ENCODE measurements around the gene ASRGL1.
"Not testable (repeated sequence)": the region's sequence is repeated elsewhere in the genome, so short reads cannot be mapped to it uniquely, and the experiment has no call there.

ASRGL1 gene

DNA sequence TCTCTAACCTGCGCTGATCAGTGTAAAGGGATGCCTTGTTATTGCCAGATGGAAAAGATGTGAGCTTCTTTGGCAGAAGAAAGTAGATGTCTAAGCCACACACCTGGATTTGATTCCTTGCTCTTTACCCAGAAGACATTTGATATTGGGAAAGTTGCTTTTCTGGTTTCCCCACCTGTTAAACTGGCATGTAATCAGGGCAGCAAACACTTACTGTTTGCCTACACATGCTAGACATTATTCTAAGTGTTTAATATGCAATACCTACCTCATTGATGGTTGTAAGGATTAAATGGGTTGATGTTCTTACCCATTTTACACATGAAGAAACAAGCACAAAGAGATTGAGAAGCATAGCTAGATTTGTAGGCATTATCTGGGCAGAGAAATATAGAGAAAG, 16.6 kb downstream of the ASRGL1 start:
- DNase-seq, result no peak

DNA sequence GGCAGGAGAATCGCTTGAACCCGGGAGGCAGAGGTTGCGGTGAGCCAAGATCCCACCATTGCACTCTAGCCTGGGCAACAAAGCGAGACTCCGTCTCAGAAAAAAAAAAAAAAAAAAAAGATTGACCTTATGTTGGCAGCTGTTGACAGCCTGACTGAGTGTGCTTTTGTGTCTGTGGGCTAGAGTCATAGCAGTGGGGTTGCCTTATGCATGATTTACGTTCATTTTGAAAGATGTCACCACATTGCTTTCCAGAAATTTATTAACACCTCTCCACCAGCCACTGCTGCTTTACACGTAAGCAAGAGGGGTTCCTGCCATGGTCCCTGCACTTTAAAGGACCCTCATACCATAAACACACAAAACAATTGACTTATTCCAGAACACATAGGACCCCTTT, 21.0 kb downstream of the ASRGL1 start:
- DNase-seq, result no peak

DNA sequence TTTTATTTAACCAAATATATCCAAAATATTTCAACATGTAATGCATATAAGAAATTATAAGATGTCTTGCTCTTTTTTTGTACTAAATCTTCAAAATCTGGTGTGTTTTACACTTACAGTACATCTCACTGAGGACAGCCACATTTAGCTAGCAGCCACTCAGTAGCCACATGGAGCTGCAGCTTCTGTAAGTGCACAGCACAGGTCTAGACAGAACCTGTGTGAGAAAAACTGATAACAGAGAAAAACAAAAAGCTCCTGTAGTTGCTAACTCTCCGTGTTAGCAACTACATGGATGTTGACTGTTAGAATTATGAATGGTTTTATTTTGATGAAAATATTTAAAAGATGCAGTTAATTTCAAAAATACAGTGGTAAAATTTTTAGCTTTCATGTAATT, 22.2 kb downstream of the ASRGL1 start:
- DNase-seq, result no peak

DNA sequence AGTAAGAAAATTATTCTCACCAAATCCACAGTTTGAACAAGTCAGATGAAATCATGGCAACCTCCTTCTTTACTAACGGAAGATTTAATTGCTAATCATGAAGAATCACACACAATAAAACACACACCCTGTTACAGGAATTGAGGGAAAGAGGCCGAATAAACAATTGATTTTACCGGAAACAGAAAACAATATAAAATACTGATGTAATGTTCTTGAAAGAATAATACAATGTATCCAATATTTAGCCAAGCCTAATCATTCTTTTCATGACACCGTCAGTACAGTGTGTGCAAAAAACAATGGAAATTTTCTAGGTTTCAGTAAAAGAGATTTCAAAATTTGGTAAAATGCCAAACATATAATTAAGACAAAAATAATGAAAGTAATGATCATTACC, 23.4 kb downstream of the ASRGL1 start:
- no peak for DNase-seq

DNA sequence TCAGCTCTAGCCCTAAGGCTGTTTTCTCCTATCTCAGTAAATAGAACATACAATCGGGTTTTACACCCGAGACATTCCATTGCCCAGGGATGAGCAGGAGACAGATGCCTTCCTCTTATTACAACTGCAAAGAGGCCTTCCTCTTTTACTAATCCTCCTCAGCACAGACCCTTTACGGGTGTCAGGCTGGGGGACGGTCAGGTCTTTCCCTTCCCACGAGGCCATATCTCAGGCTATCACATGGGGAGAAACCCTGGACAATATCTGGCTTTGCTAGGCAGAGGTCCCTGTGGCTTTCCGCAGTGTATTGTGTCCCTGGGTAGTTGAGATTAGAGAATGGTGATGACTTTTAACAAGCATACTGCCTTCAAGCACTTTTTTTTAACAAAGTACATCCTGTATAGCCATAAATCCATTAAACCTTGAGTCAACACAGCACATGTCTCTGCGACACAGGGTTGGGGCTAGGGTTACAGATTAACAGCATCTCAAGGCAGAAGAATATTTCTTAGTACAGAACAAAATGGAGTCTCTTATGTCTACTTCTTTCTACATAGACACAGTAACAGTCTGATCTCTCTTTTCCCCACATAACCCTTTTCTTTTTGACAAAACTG, 31.7 kb downstream of the ASRGL1 start:
- not testable (repeated sequence) for DNase-seq

DNA sequence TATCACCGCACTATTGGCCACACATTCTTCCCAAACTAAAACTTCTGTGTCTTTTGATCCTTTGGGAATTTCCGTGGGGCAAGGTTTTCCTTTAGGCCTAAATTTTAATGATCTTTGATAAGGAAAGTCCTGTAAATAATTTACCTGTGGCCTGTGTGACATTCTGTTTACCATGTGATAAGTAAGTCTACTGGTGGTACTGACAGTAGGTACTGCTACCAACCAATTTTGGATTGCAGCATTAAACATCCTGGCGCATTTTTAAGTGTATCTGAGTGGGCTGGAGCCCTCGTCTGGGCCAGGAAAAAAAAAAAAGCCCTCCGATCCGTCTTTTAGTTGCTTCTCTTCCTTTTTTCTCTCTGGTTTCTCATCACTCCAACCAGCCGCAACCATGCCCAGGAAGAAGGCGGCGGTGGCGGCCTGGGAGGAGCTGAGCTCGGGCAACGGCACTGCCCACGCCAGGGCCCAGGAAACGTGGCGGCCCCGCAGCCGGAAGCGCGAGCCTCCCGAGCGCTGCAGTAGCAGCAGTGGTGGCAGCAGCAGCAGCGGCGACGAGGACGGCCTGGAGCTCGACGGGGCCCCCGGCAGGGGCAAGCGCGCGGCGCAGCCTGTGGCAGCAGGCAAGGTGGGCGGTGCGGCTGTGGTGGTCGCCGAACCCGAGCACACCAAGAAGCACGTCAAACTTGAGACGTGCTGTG, 33.6 kb downstream of the ASRGL1 start:
- no peak for DNase-seq

DNA sequence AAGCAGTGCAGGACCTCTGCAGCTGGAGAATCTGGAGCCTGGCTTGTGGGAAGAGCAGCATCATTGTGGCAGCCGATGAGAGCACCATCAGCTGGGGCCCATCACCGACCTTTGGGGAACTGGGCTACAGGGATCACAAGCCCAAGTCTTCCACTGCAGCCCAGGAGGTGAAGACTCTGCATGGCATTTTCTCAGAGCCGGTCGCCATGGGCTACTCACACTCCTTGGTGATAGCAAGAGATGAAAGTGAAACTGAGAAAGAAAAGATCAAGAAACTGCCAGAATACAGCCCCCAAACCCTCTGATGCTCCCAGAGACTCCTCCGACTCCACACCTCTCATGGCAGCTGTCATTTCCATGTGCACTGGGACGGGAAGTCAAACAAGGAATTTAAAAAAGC, 35.6 kb downstream of the ASRGL1 start:
- no peak for DNase-seq

DNA sequence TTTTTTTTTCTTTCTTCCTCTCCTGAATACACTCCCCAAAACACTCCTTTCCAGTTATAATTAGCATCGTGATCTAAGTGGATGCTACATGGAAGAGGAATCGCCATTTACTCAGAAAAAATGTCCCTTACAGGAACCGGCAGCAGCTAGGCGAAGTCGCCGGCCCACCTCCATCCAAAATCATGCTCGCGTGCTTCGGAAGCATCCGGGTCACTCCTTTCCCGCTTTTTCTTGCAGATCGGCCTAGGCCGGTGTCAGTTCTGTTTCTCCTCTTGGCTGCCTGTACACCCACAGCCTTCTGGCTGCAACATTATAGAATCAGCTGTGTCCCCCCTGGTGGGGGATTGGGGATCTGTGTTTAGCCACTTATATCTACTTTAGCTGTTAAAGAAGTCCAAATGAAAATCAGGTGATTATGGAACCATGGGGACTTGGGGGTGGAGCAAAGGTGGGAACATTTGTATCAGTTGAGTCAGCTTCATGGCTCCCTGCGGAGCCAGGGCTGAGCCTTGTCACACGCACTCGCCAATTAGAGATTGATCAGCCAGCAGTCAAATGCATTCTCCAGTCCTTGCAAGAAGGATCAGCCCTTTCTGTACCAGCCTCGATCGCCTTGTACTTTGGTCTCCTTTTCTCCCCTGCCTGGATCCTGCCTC, 36.3 kb downstream of the ASRGL1 start:
- no peak for DNase-seq

DNA sequence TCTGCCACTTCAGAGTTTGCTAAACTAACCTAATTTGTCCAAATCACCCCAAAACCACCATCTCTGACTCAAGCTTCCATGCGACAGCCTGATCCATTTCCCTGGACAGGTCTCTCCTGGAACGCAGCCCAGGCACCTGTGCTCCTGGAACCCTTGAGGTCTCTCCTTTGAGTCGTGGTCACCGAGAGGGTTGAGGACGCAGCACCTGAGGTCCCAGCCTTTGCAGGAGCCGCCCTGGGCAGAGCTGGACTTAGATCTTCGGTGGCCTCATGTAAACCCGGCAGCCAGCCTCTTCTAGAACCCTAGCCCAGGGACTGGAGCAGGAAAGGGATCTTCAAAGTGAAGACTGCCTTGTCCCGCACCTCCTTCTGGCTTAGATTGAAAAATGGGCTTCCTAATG, 37.6 kb downstream of the ASRGL1 start:
- DNase-seq, result no peak

DNA sequence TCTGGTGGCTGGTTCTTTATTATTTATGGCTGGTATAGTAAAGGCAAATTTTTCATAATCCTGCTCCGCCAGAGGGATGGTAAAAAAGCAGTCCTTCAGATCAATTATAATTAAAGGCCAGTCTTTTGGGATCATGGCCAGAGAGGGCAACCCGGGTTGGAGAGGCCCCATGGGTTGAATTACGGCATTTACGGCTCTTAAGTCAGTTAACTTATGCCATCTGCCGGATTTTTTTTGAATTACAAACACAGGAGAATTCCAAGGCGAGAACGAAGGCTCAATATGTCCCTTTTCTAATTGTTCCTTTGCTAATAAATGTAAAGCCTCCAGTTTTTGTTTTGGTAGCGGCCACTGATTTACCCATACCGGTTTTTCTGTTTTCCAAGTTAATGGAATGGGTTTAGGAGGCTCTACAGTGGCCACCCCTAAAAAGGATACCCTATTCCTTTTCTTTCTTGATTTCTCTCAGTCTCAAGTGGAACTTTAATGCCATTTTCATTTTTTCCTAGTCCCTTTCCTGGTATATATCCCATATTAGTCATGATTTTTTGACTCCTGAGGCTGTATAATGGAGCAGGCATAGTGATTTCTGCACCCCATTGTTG, 41.3 kb downstream of the ASRGL1 start:
- DNase-seq, result not testable (repeated sequence)

DNA sequence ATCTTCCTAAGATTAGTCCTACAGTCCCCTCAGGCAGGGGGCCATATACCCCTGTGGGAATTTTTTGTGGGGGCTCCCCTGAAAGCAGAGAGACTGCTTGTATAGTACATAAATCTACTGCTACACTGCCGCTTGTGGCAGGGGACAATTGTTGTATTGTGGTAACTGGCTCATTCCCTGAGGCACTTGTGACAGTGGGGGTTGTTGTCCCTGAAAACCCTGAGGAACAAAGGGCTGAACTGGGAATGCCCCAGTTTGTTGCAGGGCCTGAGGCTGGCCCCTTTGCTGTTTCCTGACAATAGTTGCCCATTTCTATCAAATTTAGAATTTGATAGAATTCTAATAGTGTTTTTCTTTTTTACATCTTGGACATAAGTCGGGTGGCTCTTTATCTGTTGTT, 42.3 kb downstream of the ASRGL1 start:
- not testable (repeated sequence) for DNase-seq

DNA sequence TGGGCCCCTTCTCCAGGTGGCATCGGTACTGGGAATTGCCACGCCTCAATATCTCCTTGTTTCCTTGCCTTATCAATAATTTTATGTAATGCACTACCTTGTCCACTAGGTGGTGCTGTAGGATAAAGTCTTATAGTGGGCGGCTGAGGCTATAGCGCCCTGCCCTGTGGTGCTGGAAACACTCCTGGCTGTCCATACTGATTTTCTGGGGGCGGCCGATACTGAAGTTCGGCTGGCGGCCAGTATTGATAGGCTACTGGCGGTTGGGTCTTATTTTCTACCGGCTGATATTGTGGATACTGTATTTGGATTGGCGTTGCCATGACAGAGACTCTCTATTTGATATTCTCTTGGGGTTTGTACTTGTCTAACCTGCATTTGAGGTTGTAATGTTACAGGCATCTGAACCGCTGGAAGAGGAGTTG, 43.6 kb downstream of the ASRGL1 start:
- DNase-seq, result peak; percentile 9

DNA sequence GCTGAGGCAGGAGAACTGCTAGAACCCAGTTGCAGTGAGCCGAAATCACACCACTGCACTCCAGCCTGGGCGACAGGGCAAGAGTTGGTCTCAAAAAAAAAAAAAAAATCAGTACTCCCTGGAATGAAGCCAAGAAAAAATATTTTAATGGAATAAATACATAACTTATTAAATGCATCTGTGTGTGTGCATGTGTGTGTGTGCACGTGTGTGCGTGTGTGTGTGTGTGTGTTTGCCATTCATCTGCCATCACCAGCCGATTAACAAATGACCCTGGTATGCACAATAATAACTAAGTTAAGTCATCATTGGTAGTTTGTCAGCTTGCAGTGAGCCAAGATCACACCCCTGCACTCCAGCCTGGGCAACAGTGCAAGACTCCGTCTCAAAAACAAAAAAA, 46.6 kb downstream of the ASRGL1 start:
- DNase-seq, result no peak

DNA sequence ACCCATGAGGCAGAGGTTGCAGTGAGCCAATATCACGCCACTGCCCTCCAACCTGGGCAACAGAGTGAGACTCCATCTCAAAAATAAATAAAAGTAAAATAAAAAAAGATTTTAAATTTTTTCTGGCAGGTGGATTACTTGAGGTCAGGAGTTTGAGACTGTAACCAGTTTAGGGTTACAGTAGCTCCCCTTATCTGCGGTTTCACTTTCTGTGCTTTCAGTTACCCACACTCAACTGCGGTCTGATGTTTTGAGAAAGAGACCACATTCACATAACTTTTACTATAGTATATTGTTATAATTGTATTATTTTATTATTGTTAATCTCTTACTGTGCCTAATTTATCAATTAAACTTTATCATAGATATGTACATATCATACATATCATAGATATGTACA, 48.8 kb downstream of the ASRGL1 start:
- not testable (repeated sequence) for DNase-seq

DNA sequence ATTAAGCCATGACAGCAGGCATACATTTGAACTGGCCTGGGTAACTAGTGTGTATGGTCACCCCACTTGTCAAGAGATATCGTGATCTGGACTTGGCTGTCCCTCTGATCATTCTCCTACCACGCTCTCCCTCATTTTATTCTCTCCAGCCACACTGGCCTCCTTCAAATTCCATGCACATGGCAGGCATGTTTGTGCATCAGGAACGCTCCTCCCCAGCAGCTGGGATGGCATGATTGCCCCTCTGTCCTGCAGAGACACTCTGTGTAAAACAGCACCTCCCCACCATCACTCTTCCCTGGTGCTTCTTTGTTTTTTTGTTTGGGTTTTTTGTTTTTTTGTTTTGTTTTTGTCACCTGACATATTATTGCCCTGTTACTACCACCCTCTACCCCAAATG, 50.1 kb downstream of the ASRGL1 start:
- no peak for DNase-seq

DNA sequence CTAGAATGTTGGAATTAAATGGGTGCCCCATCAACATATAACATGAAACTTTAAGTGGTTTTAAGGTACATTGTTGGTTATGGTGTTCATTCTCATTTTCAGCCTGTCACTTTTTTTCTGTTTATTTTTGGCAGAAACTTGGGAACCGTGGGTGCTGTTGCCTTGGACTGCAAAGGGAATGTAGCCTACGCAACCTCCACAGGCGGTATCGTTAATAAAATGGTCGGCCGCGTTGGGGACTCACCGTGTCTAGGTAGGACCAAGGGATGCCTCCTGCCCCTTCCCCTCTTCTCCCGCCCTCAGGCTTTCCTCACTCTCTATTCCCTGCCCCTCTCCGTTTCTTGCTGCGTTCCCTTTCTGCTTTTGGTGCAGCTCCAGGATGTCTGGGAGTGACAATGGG, 51.8 kb downstream of the ASRGL1 start:
- DNase-seq, result no peak

DNA sequence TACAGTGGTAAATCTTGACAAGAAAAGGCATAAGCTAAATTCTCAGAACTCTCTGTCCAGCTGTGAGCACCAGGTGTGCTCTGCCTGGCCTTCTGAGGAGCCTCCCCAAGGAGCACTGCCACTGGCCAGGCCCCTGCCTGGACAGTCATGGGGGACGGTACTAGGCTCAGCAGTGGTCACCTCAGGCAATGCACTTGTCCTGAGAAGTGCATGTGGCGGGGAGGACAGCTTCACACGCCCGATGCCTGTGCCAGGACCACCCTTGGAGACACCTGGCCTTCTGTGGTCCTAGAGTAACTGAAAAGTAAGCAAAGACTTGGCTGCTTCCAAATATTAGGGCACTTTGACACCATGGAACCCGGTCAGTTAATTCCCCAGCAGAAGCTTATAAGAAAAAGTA, 53.0 kb downstream of the ASRGL1 start:
- DNase-seq, result no peak

DNA sequence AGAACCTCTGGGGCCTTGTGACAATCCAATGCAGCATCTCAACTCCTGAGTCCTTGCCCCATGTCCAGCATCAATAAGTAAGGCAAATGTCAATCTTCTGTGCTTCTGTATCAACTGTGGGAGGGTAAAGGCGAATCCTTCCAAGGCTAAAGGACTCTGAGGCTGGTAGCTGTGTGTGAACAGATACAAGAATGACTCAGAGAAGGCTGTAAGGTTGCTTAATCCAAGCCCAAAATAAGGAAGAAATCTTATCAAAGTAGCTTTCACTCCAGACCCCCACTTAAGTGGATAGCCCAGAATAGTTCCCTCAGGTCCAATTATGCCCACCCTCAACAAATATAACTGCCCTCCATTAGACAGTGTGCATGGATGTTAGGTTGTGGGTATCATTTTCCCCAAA, 53.5 kb downstream of the ASRGL1 start:
- DNase-seq, result no peak

DNA sequence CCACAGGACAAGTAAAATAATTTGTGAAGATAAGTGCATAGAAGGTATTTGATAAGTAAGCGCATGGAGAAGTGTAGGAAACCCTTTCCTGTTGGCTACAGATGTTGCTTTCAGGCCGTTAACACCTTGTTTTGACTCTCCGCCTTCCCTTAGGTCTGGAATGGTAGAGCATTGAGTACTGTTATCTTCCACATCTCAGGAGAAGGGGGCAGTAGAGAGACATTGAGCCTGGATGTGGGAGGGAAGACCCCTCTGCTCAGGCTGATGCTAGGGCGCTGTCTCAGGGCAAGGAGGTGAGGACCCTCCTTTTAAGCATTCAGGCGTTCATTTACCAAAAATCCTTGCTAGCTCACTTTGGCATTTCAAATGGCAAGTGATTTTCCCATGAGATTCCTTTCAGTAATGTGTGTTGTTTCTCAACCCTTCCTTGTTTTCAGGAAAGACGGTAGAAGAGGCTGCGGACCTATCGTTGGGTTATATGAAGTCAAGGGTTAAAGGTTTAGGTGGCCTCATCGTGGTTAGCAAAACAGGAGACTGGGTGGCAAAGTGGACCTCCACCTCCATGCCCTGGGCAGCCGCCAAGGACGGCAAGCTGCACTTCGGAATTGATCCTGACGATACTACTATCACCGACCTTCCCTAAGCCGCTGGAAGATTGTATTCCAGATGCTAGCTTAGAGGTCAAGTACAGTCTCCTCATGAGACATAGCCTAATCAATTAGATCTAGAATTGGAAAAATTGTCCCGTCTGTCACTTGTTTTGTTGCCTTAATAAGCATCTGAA, 54.6 kb downstream of the ASRGL1 start:
- DNase-seq, result no peak

DNA sequence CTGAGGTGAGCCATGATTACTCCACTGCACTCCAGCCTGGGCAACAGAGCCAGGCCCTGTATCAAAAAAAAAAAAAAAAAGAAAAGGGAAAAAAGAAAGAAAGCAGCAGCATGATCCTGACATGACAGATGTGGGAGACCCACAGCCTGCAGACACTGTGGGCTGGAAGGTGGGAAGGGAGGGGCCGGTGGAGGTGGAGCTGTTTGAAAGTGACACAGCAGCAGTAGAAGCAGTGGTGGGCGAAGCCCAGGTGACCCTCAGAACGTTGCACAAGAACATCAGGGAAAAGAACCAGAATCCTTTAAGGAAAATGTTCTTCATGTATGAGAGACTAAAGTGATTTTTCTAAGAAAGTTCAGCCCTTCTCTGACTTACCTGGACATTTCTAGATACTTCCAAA, 55.3 kb downstream of the ASRGL1 start:
- no peak for DNase-seq

DNA sequence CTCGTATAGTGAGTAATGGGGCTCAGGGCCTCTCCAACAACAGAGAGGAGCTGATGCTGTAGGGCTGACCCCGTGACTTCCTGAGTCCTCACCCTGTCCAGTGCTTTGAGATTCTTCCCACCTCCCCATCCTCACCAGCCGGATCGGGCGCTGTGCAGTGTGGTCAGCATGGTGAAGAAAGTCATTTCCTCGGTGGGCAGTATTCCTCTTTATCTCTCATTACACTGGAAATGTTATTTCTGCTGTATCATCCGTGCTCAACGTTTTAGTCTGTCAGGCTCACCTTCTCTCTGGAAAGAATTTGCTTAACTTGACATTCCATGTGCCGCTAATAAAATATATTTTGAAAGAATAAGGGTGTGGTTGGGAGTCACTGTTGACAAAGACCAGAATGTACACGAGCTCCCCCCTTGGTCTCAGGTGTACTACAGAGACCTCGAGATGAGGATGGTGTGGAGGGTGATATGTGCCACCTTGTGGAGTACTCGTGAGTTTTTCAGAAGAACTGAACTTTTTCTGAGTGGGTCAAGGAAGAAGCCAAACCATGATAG, 55.9 kb downstream of the ASRGL1 start:
- no peak for DNase-seq

DNA sequence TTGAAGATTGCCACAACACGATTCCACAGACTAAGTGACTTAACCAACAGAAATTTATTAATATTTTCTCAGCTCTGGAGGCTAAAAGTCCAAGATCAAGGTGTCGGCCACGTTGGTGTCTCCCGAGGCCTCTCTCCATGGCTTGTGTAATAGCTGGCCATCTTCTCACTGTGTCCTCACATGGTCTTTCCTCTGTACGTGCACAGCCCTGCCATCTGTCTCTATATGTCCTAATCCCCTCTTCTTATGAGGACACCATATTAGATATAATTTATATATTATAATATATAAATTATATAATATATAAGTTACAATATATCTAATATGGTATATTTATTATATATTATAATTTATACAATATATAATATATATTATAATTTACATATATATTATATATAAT, 56.5 kb downstream of the ASRGL1 start:
- no peak for DNase-seq

All from DMS 273 treated with DMSO at 0.1 percent for 48 hours (cell line).